Measurements from ENCODE around the gene TXNL4A. TPM values are rescaled to one million over a fixed set of nuclear protein-coding genes. Genes with fewer than 3 reads are reported as not detected.

Gene TXNL4A
- total RNA-seq, 2 donors from 2014 or later, result 65.8 to 79.0 TPM

- intact Hi-C loops (cut with DNase I), result no loop called here
- no peak for DNase-seq (ENCODE audit: low spot score)
These were observed 45.4 kb downstream of the TXNL4A start for GRCh38 chr18:79942786-79943607.

GRCh38 chr18:79942211-79942610 lies 46.2 kb downstream of the TXNL4A start:
- no peak for DNase-seq (ENCODE audit: low spot score)
- intact Hi-C loops (cut with DNase I), result no loop called here

- intact Hi-C loops (cut with DNase I), result no loop called here
- DNase-seq (ENCODE audit: low spot score), result no peak
These were observed 46.8 kb downstream of the TXNL4A start for GRCh38 chr18:79941473-79942119.

- intact Hi-C loops (cut with DNase I), result no loop called here
- no peak for DNase-seq (ENCODE audit: low spot score)
These were observed 47.4 kb downstream of the TXNL4A start for GRCh38 chr18:79940814-79941472.

- intact Hi-C loops (cut with DNase I), result no loop called here
- no peak for DNase-seq (ENCODE audit: low spot score)
These were observed 48.1 kb downstream of the TXNL4A start for GRCh38 chr18:79940126-79940813.

- DNase-seq (ENCODE audit: low spot score), result no peak
- intact Hi-C loops (cut with DNase I), result no loop called here
These were observed 49.3 kb downstream of the TXNL4A start for GRCh38 chr18:79939096-79939495.

- no peak for DNase-seq (ENCODE audit: low spot score)
These were observed 50.2 kb downstream of the TXNL4A start for GRCh38 chr18:79938196-79938595.

GRCh38 chr18:79937103-79937860 lies 51.1 kb downstream of the TXNL4A start:
- intact Hi-C loops (cut with DNase I), result no loop called here
- peak; percentile 44 for DNase-seq (ENCODE audit: low spot score)

More at GRCh38 chr18:79938196-79938595, 50.2 kb downstream of the TXNL4A start:
- intact Hi-C loops (cut with DNase I), result no loop called here

GRCh38 chr18:79936641-79937040 lies 51.7 kb downstream of the TXNL4A start:
- peak; percentile 78 for DNase-seq (ENCODE audit: low spot score)
- intact Hi-C loops (cut with DNase I), result no loop called here

GRCh38 chr18:79935925-79936324 lies 52.4 kb downstream of the TXNL4A start:
- DNase-seq (ENCODE audit: low spot score), result peak; percentile 35
- intact Hi-C loops (cut with DNase I), result no loop called here

GRCh38 chr18:79935499-79935898 lies 52.9 kb downstream of the TXNL4A start:
- DNase-seq (ENCODE audit: low spot score), result peak; percentile 65
- intact Hi-C loops (cut with DNase I), result no loop called here

GRCh38 chr18:79935098-79935480 lies 53.3 kb downstream of the TXNL4A start:
- intact Hi-C loops (cut with DNase I), result no loop called here
- no peak for DNase-seq (ENCODE audit: low spot score)

GRCh38 chr18:79934311-79935097 lies 53.9 kb downstream of the TXNL4A start:
- DNase-seq (ENCODE audit: low spot score), result peak; percentile 82

GRCh38 chr18:79933765-79934164 lies 54.6 kb downstream of the TXNL4A start:
- intact Hi-C loops (cut with DNase I), result no loop called here
- peak; percentile 62 for DNase-seq (ENCODE audit: low spot score)

More at GRCh38 chr18:79934311-79935097, 53.9 kb downstream of the TXNL4A start:
- intact Hi-C loops (cut with DNase I), result no loop called here

- intact Hi-C loops (cut with DNase I), result no loop called here
These were observed 55.5 kb downstream of the TXNL4A start for GRCh38 chr18:79932907-79933306.

GRCh38 chr18:79931475-79931874 lies 56.9 kb downstream of the TXNL4A start:
- DNase-seq (ENCODE audit: low spot score), result no peak
- intact Hi-C loops (cut with DNase I), result no loop called here

More at GRCh38 chr18:79932907-79933306, 55.5 kb downstream of the TXNL4A start:
- no peak for DNase-seq (ENCODE audit: low spot score)

GRCh38 chr18:79930020-79930642 lies 58.2 kb downstream of the TXNL4A start:
- no peak for DNase-seq (ENCODE audit: low spot score)
- intact Hi-C loops (cut with DNase I), result no loop called here

- intact Hi-C loops (cut with DNase I), result no loop called here
- peak; percentile 48 for DNase-seq (ENCODE audit: low spot score)
These were observed 59.8 kb downstream of the TXNL4A start for GRCh38 chr18:79928563-79928960.
